HepG2 (cell line): ENCODE results near the gene SLC29A3. TPM values are rescaled to one million over a fixed set of nuclear protein-coding genes. Genes with fewer than 3 reads are reported as not detected.

ENCODE experiments used
- ATF7 ChIP-seq, 2 experiments: fragments of 450-650 bp in 1 of 2; sonication (generic) in 1 of 2; formaldehyde crosslinking in 1 of 2; IDR thresholded peaks; 2 replicates each; pipeline versions ENCODE4 v1.4.0 to v1.6.1; 2016 to 2020; ENCODE audit warnings: antibody characterized with exemption in 1 of 2, mild to moderate bottlenecking in 1 of 2, missing genetic modification reagents in 1 of 2
- KDM1A ChIP-seq: IDR thresholded peaks from 2 replicates; pipeline ENCODE4 v1.6.1; 2016; ENCODE audit warnings: missing compliant biosample characterization
- MAF1 ChIP-seq: sonication (generic); formaldehyde crosslinking; IDR thresholded peaks from 2 replicates; pipeline ENCODE4 v1.5.0; 2020; ENCODE audit warnings: missing genetic modification reagents, borderline replicate concordance
- NFAT5 ChIP-seq: sonication (generic); formaldehyde crosslinking; IDR thresholded peaks from 2 replicates; pipeline ENCODE4 v1.4.0; 2020; ENCODE audit warnings: missing genetic modification reagents
- SAFB2 ChIP-seq: sonication (generic); formaldehyde crosslinking; IDR thresholded peaks from 2 replicates; pipeline ENCODE4 v1.5.1; 2020; ENCODE audit warnings: missing genetic modification reagents, low read depth, mild to moderate bottlenecking, borderline replicate concordance
- SIX1 ChIP-seq: sonication (generic); formaldehyde crosslinking; IDR thresholded peaks from 2 replicates; pipeline ENCODE4 v1.4.0; 2020; ENCODE audit warnings: missing genetic modification reagents, borderline replicate concordance
- TGIF2 ChIP-seq: IDR thresholded peaks from 2 replicates; pipeline ENCODE4 v1.6.1; 2016; ENCODE audit warnings: control low read depth, missing compliant biosample characterization
- TMF1 ChIP-seq: sonication (generic); formaldehyde crosslinking; IDR thresholded peaks from 2 replicates; pipeline ENCODE4 v1.8.1; 2022; ENCODE audit warnings: low read depth, missing genetic modification reagents
- XRCC5 ChIP-seq: fragments of 200-400 bp; formaldehyde crosslinking; optimal IDR thresholded peaks from 2 replicates; pipeline ENCODE3; 2017; ENCODE audit warnings: mild to moderate bottlenecking, low read length
- YY1 ChIP-seq: IDR thresholded peaks from 2 replicates; pipeline ENCODE4 v1.6.1; 2011; ENCODE audit warnings: low read length, low read depth, moderate library complexity, mild to moderate bottlenecking; ENCODE audit not compliant: insufficient read depth, insufficient replicate concordance
- ZBTB1 ChIP-seq: sonication (generic); formaldehyde crosslinking; IDR thresholded peaks from 2 replicates; pipeline ENCODE4 v1.4.0; 2020; ENCODE audit warnings: missing genetic modification reagents, borderline replicate concordance
- ZNF318 ChIP-seq: sonication (generic); formaldehyde crosslinking; IDR thresholded peaks from 2 replicates; pipeline ENCODE4 v1.4.0; 2020; ENCODE audit warnings: mild to moderate bottlenecking, missing genetic modification reagents
- ZNF383 ChIP-seq: sonication (generic); formaldehyde crosslinking; IDR thresholded peaks from 2 replicates; pipeline ENCODE4 v1.4.0; 2020; ENCODE audit warnings: missing genetic modification reagents, mild to moderate bottlenecking, borderline replicate concordance
- ZNF549 ChIP-seq: sonication (generic); formaldehyde crosslinking; IDR thresholded peaks from 2 replicates; pipeline ENCODE4 v1.5.0; 2020; ENCODE audit warnings: missing genetic modification reagents
- ZNF749 ChIP-seq: sonication (generic); formaldehyde crosslinking; IDR thresholded peaks from 2 replicates; pipeline ENCODE4 v1.8.0; 2022; ENCODE audit warnings: mild to moderate bottlenecking, missing genetic modification reagents, moderate library complexity, borderline replicate concordance
- ZSCAN30 ChIP-seq: sonication (generic); formaldehyde crosslinking; IDR thresholded peaks from 2 replicates; pipeline ENCODE4 v1.5.0; 2020; ENCODE audit warnings: mild to moderate bottlenecking, missing genetic modification reagents
- polyA plus RNA-seq, 8 experiments: library from polyadenylated mRNA; depleted of rRNA in 3 of 8; stranded (reverse) in 7 of 8; unstranded in 1 of 8; fragments of >200 nt; fragmentation: Illumina TruSeq in 4 of 8; extraction: Trizol in 4 of 8; gene quantifications; 2 replicates each; pipeline versions ENCODE4 v1.2.1 to v1.2.3, GENCODE V29; 2011 to 2016; ENCODE audit warnings: low read depth in 4 of 8, missing spikeins in 1 of 8, mixed read lengths in 1 of 8; ENCODE audit not compliant: insufficient read depth in 1 of 8
- total RNA-seq, 5 experiments: library from RNA; depleted of rRNA; stranded (reverse); fragments of >200 nt; fragmentation: Illumina TruSeq; extraction: Trizol; gene quantifications; 2 replicates each; pipeline ENCODE4 v1.2.3, GENCODE V29; 2016; ENCODE audit warnings: low read depth in 1 of 5

Gene SLC29A3
- total and polyA plus RNA-seq, 2 of the 13 experiments (the other 11 are each of a cell fraction or from before 2014, with no cell fraction given), result 8.6 to 11.8 TPM

- TF ChIP-seq ATF7 (IDR thresholded peaks at IDR 0.05), result no peak
- TF ChIP-seq ATF7 (CRISPR knock-in tag; IDR thresholded peaks at IDR 0.05), result no peak
- TF ChIP-seq KDM1A (CRISPR knock-in tag), result peak; percentile 99
- TF ChIP-seq XRCC5, result peak; percentile 30
- no peak for TF ChIP-seq NFAT5 (CRISPR knock-in tag)
- no peak for TF ChIP-seq ZSCAN30 (CRISPR knock-in tag)
- TF ChIP-seq ZNF549, result no peak
- TF ChIP-seq YY1, result peak; percentile 55
- TF ChIP-seq ZBTB1 (CRISPR knock-in tag), result no peak
- no peak for TF ChIP-seq ZNF318 (CRISPR knock-in tag)
- TF ChIP-seq ZNF383 (CRISPR knock-in tag), result no peak
- no peak; the same call in 1 of the 2 replicates for TF ChIP-seq TGIF2 (CRISPR knock-in tag)
- peak; percentile 45; the same call in 1 of the 2 replicates for TF ChIP-seq MAF1 (CRISPR knock-in tag)
- 0 out of 2 replicates have a peak, but pooled peaks have one; percentile 35 for TF ChIP-seq TMF1 (CRISPR knock-in tag)
- no peak for TF ChIP-seq SIX1
- TF ChIP-seq ZNF749 (CRISPR knock-in tag), result 0 out of 2 replicates have a peak, but pooled peaks have one; percentile 20
- TF ChIP-seq SAFB2 (CRISPR knock-in tag), result no peak
These were observed at the start of gene SLC29A3 (continued) for GRCh38 chr10:71319042-71319799.
